K562 (cell line): Measurements from ENCODE around the gene WWC2. TPM values are rescaled to one million over a fixed set of nuclear protein-coding genes. Genes with fewer than 3 reads are reported as not detected.

Source experiments
- ARNT ChIP-seq, 2 experiments: fragments of 450-650 bp; IDR thresholded peaks; 2 replicates each; pipeline ENCODE4 v1.6.1; 2016; ENCODE audit warnings: mild to moderate bottlenecking in 1 of 2
- CC2D1A ChIP-seq: fragments of 450-650 bp; IDR thresholded peaks from 2 replicates; pipeline ENCODE4 v1.6.1; 2017; ENCODE audit warnings: mild to moderate bottlenecking
- CREB1 ChIP-seq, 2 experiments: sonication (generic) in 1 of 2; formaldehyde crosslinking in 1 of 2; IDR thresholded peaks; 2 replicates each; pipeline versions ENCODE4 v1.6.1 to v1.8.0; 2012 to 2022; ENCODE audit warnings: inconsistent platforms in 1 of 2, mild to moderate bottlenecking in 1 of 2, missing genetic modification reagents in 1 of 2, moderate library complexity in 1 of 2
- ETS1 ChIP-seq: conservative IDR thresholded peaks from 2 replicates; pipeline ENCODE4 v1.6.1; 2011; ENCODE audit warnings: low read depth, mild to moderate bottlenecking, low read length; ENCODE audit not compliant: control insufficient read depth
- FOSL1 ChIP-seq: fragments of 200-800 bp; sonication (Bioruptor generic); conservative IDR thresholded peaks from 2 replicates; pipeline ENCODE4 v1.6.1; 2016; ENCODE audit warnings: missing genetic modification characterization, missing compliant biosample characterization
- FOXP1 ChIP-seq: sonication (generic); formaldehyde crosslinking; IDR thresholded peaks from 2 replicates; pipeline ENCODE4 v1.8.0; 2022; ENCODE audit warnings: mild to moderate bottlenecking, missing genetic modification reagents
- GATA2 ChIP-seq: sonication (generic); formaldehyde crosslinking; IDR thresholded peaks from 2 replicates; pipeline ENCODE4 v1.4.0; 2020; ENCODE audit warnings: mild to moderate bottlenecking, missing genetic modification reagents
- HCFC1 ChIP-seq: IDR thresholded peaks from 2 replicates; pipeline ENCODE4 v1.6.1; 2012; ENCODE audit warnings: low read depth, low read length, improper control_type of control experiment
- JUN ChIP-seq, 2 experiments: sonication (generic) in 1 of 2; formaldehyde crosslinking in 1 of 2; IDR thresholded peaks; 2 replicates each; pipeline versions ENCODE4 v1.6.1 to v1.8.0; 2012 to 2022; ENCODE audit warnings: borderline replicate concordance in 2 of 2, mild to moderate bottlenecking in 2 of 2, improper control_type of control experiment in 1 of 2, low read depth in 1 of 2, low read length in 1 of 2, missing genetic modification reagents in 1 of 2
- JUND ChIP-seq, 2 experiments: IDR thresholded peaks; 2 replicates in 1 of 2; 3 replicates in 1 of 2; pipeline ENCODE4 v1.6.1; 2011; ENCODE audit warnings: borderline replicate concordance in 2 of 2, low read depth in 2 of 2, low read length in 2 of 2, improper control_type of control experiment in 1 of 2, missing biosample characterization in 1 of 2, missing genetic modification characterization in 1 of 2, missing genetic modification reagents in 1 of 2
- KLF16 ChIP-seq: IDR thresholded peaks from 2 replicates; pipeline ENCODE4 v1.6.1; 2016; ENCODE audit warnings: antibody characterized with exemption
- MEF2A ChIP-seq: IDR thresholded peaks from 2 replicates; pipeline ENCODE4 v1.6.1; 2011; ENCODE audit warnings: low read depth, mild to moderate bottlenecking, low read length, moderate library complexity; ENCODE audit not compliant: control insufficient read depth
- MTA2 ChIP-seq: fragments of 450-650 bp; IDR thresholded peaks from 2 replicates; pipeline ENCODE4 v1.6.1; 2016; ENCODE audit warnings: low read depth
- NFIC ChIP-seq: fragments of 450-650 bp; IDR thresholded peaks from 2 replicates; pipeline ENCODE4 v1.6.1; 2017; ENCODE audit warnings: mild to moderate bottlenecking, inconsistent platforms
- NONO ChIP-seq, 2 experiments: fragments of 200-400 bp in 1 of 2; fragments of 450-650 bp in 1 of 2; formaldehyde crosslinking in 1 of 2; IDR thresholded peaks; 2 replicates each; pipeline ENCODE4 v1.6.1; 2017; ENCODE audit warnings: low read depth in 2 of 2, mild to moderate bottlenecking in 2 of 2, moderate library complexity in 2 of 2, low read length in 1 of 2
- PHB2 ChIP-seq: fragments of 450-650 bp; IDR thresholded peaks from 2 replicates; pipeline ENCODE4 v1.6.1; 2017; ENCODE audit warnings: low read depth
- RBBP5 ChIP-seq: fragments of 200-600 bp; sonication (generic); IDR thresholded peaks from 2 replicates; pipeline ENCODE4 v1.6.1; 2012; ENCODE audit warnings: borderline replicate concordance, mild to moderate bottlenecking, low read length, control low read depth, inconsistent platforms; ENCODE audit not compliant: insufficient read depth, poor library complexity, severe bottlenecking
- SAFB ChIP-seq: fragments of 200-400 bp; formaldehyde crosslinking; IDR thresholded peaks from 2 replicates; pipeline ENCODE4 v1.6.1; 2017; ENCODE audit warnings: low read depth, low read length, borderline replicate concordance
- SIX5 ChIP-seq, 2 experiments: IDR thresholded peaks; 2 replicates each; pipeline ENCODE4 v1.6.1; 2011; ENCODE audit warnings: low read length in 2 of 2, borderline replicate concordance in 1 of 2, low read depth in 1 of 2, mild to moderate bottlenecking in 1 of 2, moderate library complexity in 1 of 2; ENCODE audit not compliant: insufficient read depth in 1 of 2
- SMARCA4 ChIP-seq: fragments of 450-650 bp; IDR thresholded peaks from 2 replicates; pipeline ENCODE4 v1.6.1; 2016
- SMARCE1 ChIP-seq: fragments of 450-650 bp; IDR thresholded peaks from 2 replicates; pipeline ENCODE4 v1.7.1; 2016; ENCODE audit warnings: mild to moderate bottlenecking
- SRSF3 ChIP-seq: fragments of 200-400 bp; formaldehyde crosslinking; IDR thresholded peaks from 2 replicates; pipeline ENCODE4 v1.6.1; 2016; ENCODE audit warnings: mild to moderate bottlenecking, low read length, moderate library complexity; ENCODE audit not compliant: insufficient read depth
- TAL1 ChIP-seq: fragments of 450-650 bp; IDR thresholded peaks from 2 replicates; pipeline ENCODE4 v1.6.1; 2016; ENCODE audit warnings: mild to moderate bottlenecking
- TEAD4 ChIP-seq, 2 experiments: sonication (generic) in 1 of 2; formaldehyde crosslinking in 1 of 2; IDR thresholded peaks; 2 replicates each; pipeline versions ENCODE4 v1.6.1 to v1.8.0; 2012 to 2022; ENCODE audit warnings: borderline replicate concordance in 1 of 2, inconsistent platforms in 1 of 2, low read length in 1 of 2, mild to moderate bottlenecking in 1 of 2, missing genetic modification reagents in 1 of 2
- TOE1 ChIP-seq, 2 experiments: fragments of 450-650 bp in 1 of 2; sonication (generic) in 1 of 2; formaldehyde crosslinking in 1 of 2; IDR thresholded peaks; 2 replicates each; pipeline versions ENCODE4 v1.7.1 to v1.8.0; 2016 to 2022; ENCODE audit warnings: borderline replicate concordance in 2 of 2, mild to moderate bottlenecking in 2 of 2, antibody characterized with exemption in 1 of 2, inconsistent platforms in 1 of 2, low read depth in 1 of 2, missing genetic modification reagents in 1 of 2, moderate library complexity in 1 of 2
- TRIM28 ChIP-seq: fragments of 450-650 bp; IDR thresholded peaks from 2 replicates; pipeline ENCODE4 v1.6.1; 2017
- USF1 ChIP-seq: sonication (generic); formaldehyde crosslinking; IDR thresholded peaks from 2 replicates; pipeline ENCODE4 v1.9.0; 2022; ENCODE audit warnings: mild to moderate bottlenecking, missing genetic modification reagents
- polyA plus RNA-seq, 8 experiments: library from polyadenylated mRNA; depleted of rRNA in 4 of 8; stranded (reverse) in 5 of 8; unstranded in 3 of 8; fragments of >200 nt; fragmentation: Nextera tagmentation in 2 of 8; fragmentation: Illumina TruSeq in 1 of 8; extraction: Ambion mirVana in 2 of 8; extraction: Trizol in 1 of 8; gene quantifications; 2 replicates each; pipeline versions ENCODE4 v1.2.1 to v1.2.3, GENCODE V29; 2011 to 2014; ENCODE audit warnings: inconsistent platforms in 1 of 8, missing spikeins in 1 of 8
- total RNA-seq, 7 experiments: library from RNA; depleted of rRNA in 6 of 7; stranded (reverse); fragments of >200 nt in 6 of 7; fragmentation: Illumina TruSeq in 2 of 7; extraction: Trizol in 2 of 7; gene quantifications; 2 replicates each; pipeline versions ENCODE4 v1.2.1 to v1.2.3, GENCODE V29; 2011 to 2021; ENCODE audit warnings: low replicate concordance in 1 of 7

Gene WWC2
- total and polyA plus RNA-seq, 9 of the 15 experiments (the other 6 are each of a cell fraction or from before 2014, with no cell fraction given), result 3.7 to 39.4 (median 19.6) TPM

GRCh38 chr4:183241322-183241640 is 142.2 kb downstream of the WWC2 start (continued):
- TF ChIP-seq FOSL1 (tag) (peak; percentile 89), SAFB (no peak), ARNT (IDR thresholded peaks at IDR 0.05) (peak; percentile 32 to 55; a peak in 2 of 4 replicates), TRIM28 (no peak), KLF16 (peak; percentile 90), TEAD4 (IDR thresholded peaks at IDR 0.05; ENCODE audit: low read length) (peak; percentile 98), TEAD4 (CRISPR knock-in tag; IDR thresholded peaks at IDR 0.05; ENCODE audit: borderline replicate concordance) (no peak), MEF2A (no peak), NFIC (peak; percentile 82), RBBP5 (no peak), GATA2 (peak; percentile 82), JUND (IDR thresholded peaks at IDR 0.05; ENCODE audit: borderline replicate concordance, low read depth, low read length) (peak; percentile 78; the same call in 1 of the 2 replicates), JUND (tag; IDR thresholded peaks at IDR 0.05; ENCODE audit: borderline replicate concordance, low read depth, low read length) (peak; percentile 54; the same call in 2 of the 3 replicates), TOE1 (IDR thresholded peaks at IDR 0.05; ENCODE audit: borderline replicate concordance) (peak; percentile 63; the same call in 1 of the 2 replicates), TOE1 (CRISPR knock-in tag; IDR thresholded peaks at IDR 0.05; ENCODE audit: borderline replicate concordance, low read depth) (no peak), PHB2 (peak; percentile 79; the same call in 1 of the 2 replicates), SMARCA4 (peak; percentile 89), NONO (IDR thresholded peaks at IDR 0.05; ENCODE audit: low read depth in 2 of 2, low read length in 1 of 2) (0 out of 4 replicates have a peak, but pooled peaks of 1 of the 2 experiments have one; percentile 37), USF1 (CRISPR knock-in tag) (peak; percentile 53), MTA2 (peak; percentile 86), TAL1 (peak; percentile 95), HCFC1 (no peak), JUN (IDR thresholded peaks at IDR 0.05; ENCODE audit: borderline replicate concordance, low read depth, low read length) (0 out of 2 replicates have a peak, but pooled peaks have one; percentile 9), JUN (CRISPR knock-in tag; IDR thresholded peaks at IDR 0.05; ENCODE audit: borderline replicate concordance) (no peak), SIX5 (IDR thresholded peaks at IDR 0.05; ENCODE audit: borderline replicate concordance in 1 of 2, insufficient read depth in 1 of 2, low read depth in 1 of 2, low read length in 2 of 2) (no peak), CREB1 (IDR thresholded peaks at IDR 0.05) (peak; percentile 75), CREB1 (CRISPR knock-in tag; IDR thresholded peaks at IDR 0.05) (no peak; the same call in 1 of the 2 replicates), ETS1 (0 out of 2 replicates have a peak, but pooled peaks have one; percentile 39), FOXP1 (CRISPR knock-in tag) (0 out of 2 replicates have a peak, but pooled peaks have one; percentile 43), CC2D1A (peak; percentile 84; the same call in 1 of the 2 replicates), SRSF3 (no peak), SMARCE1 (peak; percentile 76)
